Hepatocyte (in vitro differentiated cells): ENCODE results near the gene VPS52.

Source experiments
- CTCF ChIP-seq: fragments of 200-600 bp; sonication (generic); IDR thresholded peaks from 2 replicates; pipeline ENCODE4 v1.5.1; 2016; ENCODE audit warnings: antibody characterized with exemption, mild to moderate bottlenecking; ENCODE audit not compliant: poor library complexity
- EZH2 ChIP-seq: fragments of 200-600 bp; sonication (generic); IDR thresholded peaks from 2 replicates; pipeline ENCODE4 v1.6.1; 2016; ENCODE audit warnings: antibody characterized with exemption, mild to moderate bottlenecking, borderline replicate concordance

- TF ChIP-seq EZH2 (no peak), CTCF (no peak)
Measured at GRCh38 chr6:33314943-33315792, 43.5 kb upstream of the VPS52 start.
